OCI-LY3 (cell line): ENCODE results near the gene AKAP6.

ENCODE experiments used
- H2AFZ ChIP-seq: fragments of 200-600, 300-600 bp; shearing (Covaris generic); 2 replicates; pipeline ENCODE4 v1.6.0; 2014; ENCODE audit warnings: antibody characterized with exemption, low read depth, low read length
- H3K27ac ChIP-seq: fragments of 200-600, 300-600 bp; sonication (generic); 2 replicates; pipeline ENCODE4 v1.5.1; 2014; ENCODE audit warnings: mild to moderate bottlenecking, low read length, moderate library complexity, mixed read lengths
- H3K27me3 ChIP-seq: fragments of 200-600, 300-600 bp; sonication (generic); 2 replicates; pipeline ENCODE4 v1.6.1; 2014; ENCODE audit warnings: low read depth, low read length, mixed read lengths
- H3K36me3 ChIP-seq: fragments of 200-600, 300-600 bp; sonication (generic); replicated peaks from 2 replicates; pipeline ENCODE3; 2014; ENCODE audit warnings: low read depth, low read length, mixed read lengths
- H3K4me1 ChIP-seq: fragments of 300-600, 200-600 bp; sonication (generic); 2 replicates; pipeline ENCODE4 v1.6.1; 2014; ENCODE audit warnings: low read length, mixed read lengths
- H3K4me2 ChIP-seq: fragments of 200-600, 300-600 bp; sonication (generic); 2 replicates; pipeline ENCODE4 v1.6.1; 2014; ENCODE audit warnings: low read length, mixed read lengths
- H3K4me3 ChIP-seq: fragments of 300-600, 200-600 bp; sonication (generic); 2 replicates; pipeline ENCODE4 v1.5.1; 2014; ENCODE audit warnings: antibody characterized with exemption, mild to moderate bottlenecking, low read length, moderate library complexity
- H3K79me2 ChIP-seq: fragments of 300-600, 200-600 bp; shearing (Covaris generic); 2 replicates; pipeline ENCODE4 v1.6.1; 2014; ENCODE audit warnings: mild to moderate bottlenecking, low read length, mixed read lengths
- H3K9ac ChIP-seq: fragments of 300-600, 200-600 bp; shearing (Covaris generic); 2 replicates; pipeline ENCODE4 v1.6.0; 2014; ENCODE audit warnings: mild to moderate bottlenecking, low read length, moderate library complexity
- H3K9me3 ChIP-seq: fragments of 200-600, 300-600 bp; shearing (Covaris generic); 2 replicates; pipeline ENCODE4 v1.6.1; 2014; ENCODE audit warnings: low read length, mixed read lengths; ENCODE audit not compliant: insufficient read depth
- H4K20me1 ChIP-seq: fragments of 200-600, 300-600 bp; sonication (generic); 2 replicates; pipeline ENCODE4 v1.6.1; 2016; ENCODE audit warnings: low read length, mixed read lengths; ENCODE audit not compliant: insufficient read depth
- EZH2phosphoT487 ChIP-seq: fragments of 200-600 bp; shearing (Covaris generic); IDR thresholded peaks from 2 replicates; pipeline ENCODE4 v1.6.1; 2018; ENCODE audit warnings: antibody characterized with exemption, mixed run types, low read depth
- TF ChIP-seq, protein P1 (sequence below): fragments of 200-600, 300-600 bp; sonication (generic); IDR thresholded peaks from 2 replicates; pipeline ENCODE4 v1.5.1; 2014; ENCODE audit warnings: antibody characterized with exemption, low read length, low read depth

The AKAP6 gene

DNA sequence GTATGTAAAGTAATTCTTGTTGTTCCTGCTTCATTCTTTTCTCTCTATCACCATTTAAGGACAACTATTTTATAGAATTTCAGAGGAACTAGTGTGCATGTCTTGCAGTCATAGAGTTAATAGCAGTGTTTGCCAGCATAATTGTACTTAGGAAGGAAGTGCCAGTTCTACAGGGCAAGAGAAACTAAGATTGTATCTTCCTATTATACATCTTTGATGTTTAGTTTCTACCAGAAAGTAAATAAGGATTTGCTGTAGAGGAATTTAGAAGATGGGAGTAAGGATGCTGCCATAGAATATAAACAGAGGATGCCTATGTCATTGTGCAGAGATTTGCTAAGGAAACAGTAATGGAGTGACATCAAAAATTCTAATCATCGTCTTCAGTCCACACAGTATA lies 338.7 kb downstream of the AKAP6 start:
- no peak overlapping the region for H3K9ac ChIP-seq
- no peak overlapping the region for H2AFZ ChIP-seq
- no peak overlapping the region for H3K4me3 ChIP-seq
- H4K20me1 ChIP-seq, result no peaks in the 10 kb centered on the region
- no peaks in the 10 kb centered on the region for H3K9me3 ChIP-seq
- no peaks in the 10 kb centered on the region for H3K36me3 ChIP-seq
- TF ChIP-seq EZH2phosphoT487, result no peak
- TF ChIP-seq, protein P1, sequence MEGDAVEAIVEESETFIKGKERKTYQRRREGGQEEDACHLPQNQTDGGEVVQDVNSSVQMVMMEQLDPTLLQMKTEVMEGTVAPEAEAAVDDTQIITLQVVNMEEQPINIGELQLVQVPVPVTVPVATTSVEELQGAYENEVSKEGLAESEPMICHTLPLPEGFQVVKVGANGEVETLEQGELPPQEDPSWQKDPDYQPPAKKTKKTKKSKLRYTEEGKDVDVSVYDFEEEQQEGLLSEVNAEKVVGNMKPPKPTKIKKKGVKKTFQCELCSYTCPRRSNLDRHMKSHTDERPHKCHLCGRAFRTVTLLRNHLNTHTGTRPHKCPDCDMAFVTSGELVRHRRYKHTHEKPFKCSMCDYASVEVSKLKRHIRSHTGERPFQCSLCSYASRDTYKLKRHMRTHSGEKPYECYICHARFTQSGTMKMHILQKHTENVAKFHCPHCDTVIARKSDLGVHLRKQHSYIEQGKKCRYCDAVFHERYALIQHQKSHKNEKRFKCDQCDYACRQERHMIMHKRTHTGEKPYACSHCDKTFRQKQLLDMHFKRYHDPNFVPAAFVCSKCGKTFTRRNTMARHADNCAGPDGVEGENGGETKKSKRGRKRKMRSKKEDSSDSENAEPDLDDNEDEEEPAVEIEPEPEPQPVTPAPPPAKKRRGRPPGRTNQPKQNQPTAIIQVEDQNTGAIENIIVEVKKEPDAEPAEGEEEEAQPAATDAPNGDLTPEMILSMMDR, result no peak
- no peaks in the 10 kb centered on the region for H3K4me1 ChIP-seq
- H3K27me3 ChIP-seq, result no peaks in the 10 kb centered on the region
- H3K79me2 ChIP-seq, result no peaks in the 10 kb centered on the region
- no peak overlapping the region for H3K27ac ChIP-seq
- no peak overlapping the region for H3K4me2 ChIP-seq

DNA sequence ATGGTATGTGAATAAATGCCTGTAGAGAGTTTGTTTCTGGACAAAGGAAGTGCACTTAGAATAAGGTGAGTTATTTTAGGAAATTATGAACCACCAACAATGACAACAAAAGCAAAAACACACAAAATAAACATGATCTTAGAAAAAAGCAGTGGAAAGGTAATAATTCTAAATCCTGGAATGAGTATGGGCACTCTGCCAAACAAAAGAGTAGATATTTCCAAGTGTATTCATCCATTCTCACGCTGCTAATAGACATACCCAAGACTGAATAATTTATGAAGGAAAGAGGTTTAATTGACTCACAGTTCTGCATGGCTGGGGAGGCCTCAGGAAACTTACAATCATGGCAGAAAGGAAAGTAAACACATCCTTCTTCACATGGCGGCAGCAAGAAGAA lies 340.3 kb downstream of the AKAP6 start:
- Histone ChIP-seq H4K20me1 (no peaks in the 10 kb centered on the region), H3K4me1 (no peaks in the 10 kb centered on the region), H3K36me3 (no peaks in the 10 kb centered on the region), H3K79me2 (no peaks in the 10 kb centered on the region), H3K4me2 (no peak overlapping the region), H3K9ac (no peak overlapping the region), H2AFZ (no peak overlapping the region), H3K9me3 (no peaks in the 10 kb centered on the region), H3K27me3 (no peaks in the 10 kb centered on the region), H3K27ac (no peak overlapping the region), H3K4me3 (no peak overlapping the region)
- no peak for TF ChIP-seq EZH2phosphoT487
- TF ChIP-seq, protein P1, result no peak

DNA sequence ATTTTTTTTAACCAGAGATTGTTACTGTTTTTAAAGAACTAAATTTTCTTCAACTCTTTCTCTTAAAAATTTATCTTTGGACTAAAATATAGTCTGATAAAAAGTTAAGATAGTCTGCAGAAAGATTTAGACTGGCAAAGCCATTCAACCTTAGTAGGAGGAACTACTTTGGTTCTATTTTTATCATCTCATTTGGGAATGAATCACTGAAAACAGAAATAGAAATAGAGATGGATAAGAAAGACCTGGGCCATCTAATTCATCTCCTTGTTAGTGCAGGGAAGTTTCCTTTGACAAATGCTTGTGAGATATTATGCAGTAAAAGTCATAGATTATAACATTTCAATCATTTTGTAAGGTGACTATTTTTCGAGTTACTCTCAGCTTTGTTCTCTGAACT lies 346.3 kb downstream of the AKAP6 start:
- Histone ChIP-seq H4K20me1 (no peaks in the 10 kb centered on the region), H3K4me3 (no peak overlapping the region), H3K79me2 (no peaks in the 10 kb centered on the region), H3K9ac (no peak overlapping the region), H3K27me3 (no peaks in the 10 kb centered on the region), H3K4me1 (no peaks in the 10 kb centered on the region), H3K36me3 (no peaks in the 10 kb centered on the region), H2AFZ (no peak overlapping the region), H3K4me2 (no peak overlapping the region), H3K9me3 (no peaks in the 10 kb centered on the region), H3K27ac (no peak overlapping the region)
- no peak for TF ChIP-seq EZH2phosphoT487
- TF ChIP-seq, protein P1, result no peak

DNA sequence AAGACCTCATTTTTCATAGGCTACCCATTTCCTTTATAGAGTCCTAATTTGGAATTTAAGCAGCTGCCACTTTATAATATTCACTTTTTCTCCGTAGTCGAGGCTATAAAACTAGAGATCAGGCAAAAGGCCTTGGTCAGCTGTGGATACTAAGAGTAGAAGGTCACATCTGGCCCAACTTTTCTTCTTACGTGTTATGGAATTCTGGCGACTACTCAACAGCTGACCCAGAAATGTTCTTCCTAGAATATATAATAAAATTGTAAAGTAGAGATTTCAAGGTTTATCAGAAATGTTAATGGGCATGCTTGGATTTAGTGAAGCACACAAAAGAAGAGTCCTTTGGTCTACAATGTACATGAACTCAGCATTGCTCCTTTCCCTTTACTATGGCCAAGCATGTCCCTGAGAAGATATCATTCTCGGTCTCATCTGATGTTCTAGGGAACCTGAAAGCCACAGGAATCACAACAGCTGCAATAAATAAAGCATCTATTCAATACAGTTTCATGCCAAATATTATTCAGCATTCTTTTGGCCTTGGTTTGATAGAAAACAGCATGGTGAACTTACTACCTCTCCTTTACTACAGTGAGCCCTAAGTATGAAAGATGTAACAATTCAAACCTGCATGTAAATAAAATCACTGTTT lies 348.2 kb downstream of the AKAP6 start:
- Histone ChIP-seq H2AFZ (no peak overlapping the region), H3K79me2 (no peaks in the 10 kb centered on the region), H3K9ac (no peak overlapping the region), H4K20me1 (no peaks in the 10 kb centered on the region), H3K4me3 (no peak overlapping the region), H3K9me3 (no peaks in the 10 kb centered on the region), H3K4me1 (peaks cover 6% of the 10 kb centered on the region), H3K4me2 (no peak overlapping the region), H3K27me3 (no peaks in the 10 kb centered on the region), H3K27ac (no peak overlapping the region), H3K36me3 (no peaks in the 10 kb centered on the region)
- no peak for TF ChIP-seq EZH2phosphoT487
- TF ChIP-seq, protein P1, result no peak
